Nephron progenitor cell (in vitro differentiated cells): Measurements from ENCODE around the gene EEF1A2.
A peak's percentile ranks its signal among the peaks of the same experiment; 100 is the strongest.

ENCODE experiments used
- DNase-seq: peaks from one replicate; pipeline ENCODE4 v3.0.0; 2021
- H3K27ac Mint-ChIP-seq: 2 replicates; pipeline ENCODE4 v1.8.0; 2021; ENCODE audit warnings: mild to moderate bottlenecking, moderate library complexity, mixed read lengths
- H3K27me3 Mint-ChIP-seq: 2 replicates; pipeline ENCODE4 v1.8.0; 2021; ENCODE audit warnings: mild to moderate bottlenecking, low read depth, mixed read lengths; ENCODE audit not compliant: poor library complexity
- H3K36me3 Mint-ChIP-seq: 2 replicates; pipeline ENCODE4 v1.8.0; 2021; ENCODE audit warnings: low read depth, mixed read lengths
- H3K4me1 Mint-ChIP-seq: 2 replicates; pipeline ENCODE4 v1.8.0; 2021; ENCODE audit warnings: mixed read lengths
- H3K4me3 Mint-ChIP-seq: 2 replicates; pipeline ENCODE4 v1.8.0; 2021; ENCODE audit warnings: mild to moderate bottlenecking, moderate library complexity, mixed read lengths
- H3K9me3 Mint-ChIP-seq: 2 replicates; pipeline ENCODE4 v1.8.0; 2021; ENCODE audit warnings: mild to moderate bottlenecking, moderate library complexity, mixed read lengths
- TF ChIP-seq, protein P1 (sequence below): fragments of 200-600 bp; sonication (generic); IDR thresholded peaks from 2 replicates; pipeline ENCODE4 v1.5.0; 2021; ENCODE audit warnings: antibody characterized with exemption

EEF1A2 gene

DNA sequence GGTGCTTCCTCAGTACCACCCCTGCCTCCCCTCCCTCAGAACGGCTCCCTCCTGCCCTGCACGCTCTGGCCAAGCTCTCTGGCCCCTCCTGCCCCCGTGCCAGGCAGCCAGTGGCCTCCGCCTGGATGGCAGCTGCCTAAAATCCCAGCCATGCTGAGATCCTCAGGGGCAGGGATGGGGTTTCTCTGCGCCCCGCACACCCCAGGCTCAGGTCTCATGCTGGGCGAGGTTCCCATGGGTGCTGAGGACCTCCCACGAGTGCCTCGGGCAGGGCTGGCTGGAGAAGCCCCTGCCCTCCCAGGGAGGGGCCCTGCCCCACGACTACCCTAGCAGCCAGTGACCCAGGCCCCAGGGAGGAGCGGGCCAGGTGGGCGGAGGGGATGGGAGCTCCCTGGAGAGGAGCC lies 35.5 kb upstream of the EEF1A2 start:
- no peak overlapping the region for H3K27ac Mint-ChIP-seq
- H3K4me1 Mint-ChIP-seq, result peaks cover 13% of the 10 kb centered on the region
- H3K9me3 Mint-ChIP-seq, result no peaks in the 10 kb centered on the region
- no peaks in the 10 kb centered on the region for H3K27me3 Mint-ChIP-seq
- no peak overlapping the region for H3K4me3 Mint-ChIP-seq
- TF ChIP-seq, protein P1, sequence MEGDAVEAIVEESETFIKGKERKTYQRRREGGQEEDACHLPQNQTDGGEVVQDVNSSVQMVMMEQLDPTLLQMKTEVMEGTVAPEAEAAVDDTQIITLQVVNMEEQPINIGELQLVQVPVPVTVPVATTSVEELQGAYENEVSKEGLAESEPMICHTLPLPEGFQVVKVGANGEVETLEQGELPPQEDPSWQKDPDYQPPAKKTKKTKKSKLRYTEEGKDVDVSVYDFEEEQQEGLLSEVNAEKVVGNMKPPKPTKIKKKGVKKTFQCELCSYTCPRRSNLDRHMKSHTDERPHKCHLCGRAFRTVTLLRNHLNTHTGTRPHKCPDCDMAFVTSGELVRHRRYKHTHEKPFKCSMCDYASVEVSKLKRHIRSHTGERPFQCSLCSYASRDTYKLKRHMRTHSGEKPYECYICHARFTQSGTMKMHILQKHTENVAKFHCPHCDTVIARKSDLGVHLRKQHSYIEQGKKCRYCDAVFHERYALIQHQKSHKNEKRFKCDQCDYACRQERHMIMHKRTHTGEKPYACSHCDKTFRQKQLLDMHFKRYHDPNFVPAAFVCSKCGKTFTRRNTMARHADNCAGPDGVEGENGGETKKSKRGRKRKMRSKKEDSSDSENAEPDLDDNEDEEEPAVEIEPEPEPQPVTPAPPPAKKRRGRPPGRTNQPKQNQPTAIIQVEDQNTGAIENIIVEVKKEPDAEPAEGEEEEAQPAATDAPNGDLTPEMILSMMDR, result no peak
- no peaks in the 10 kb centered on the region for H3K36me3 Mint-ChIP-seq
- no peak for DNase-seq

DNA sequence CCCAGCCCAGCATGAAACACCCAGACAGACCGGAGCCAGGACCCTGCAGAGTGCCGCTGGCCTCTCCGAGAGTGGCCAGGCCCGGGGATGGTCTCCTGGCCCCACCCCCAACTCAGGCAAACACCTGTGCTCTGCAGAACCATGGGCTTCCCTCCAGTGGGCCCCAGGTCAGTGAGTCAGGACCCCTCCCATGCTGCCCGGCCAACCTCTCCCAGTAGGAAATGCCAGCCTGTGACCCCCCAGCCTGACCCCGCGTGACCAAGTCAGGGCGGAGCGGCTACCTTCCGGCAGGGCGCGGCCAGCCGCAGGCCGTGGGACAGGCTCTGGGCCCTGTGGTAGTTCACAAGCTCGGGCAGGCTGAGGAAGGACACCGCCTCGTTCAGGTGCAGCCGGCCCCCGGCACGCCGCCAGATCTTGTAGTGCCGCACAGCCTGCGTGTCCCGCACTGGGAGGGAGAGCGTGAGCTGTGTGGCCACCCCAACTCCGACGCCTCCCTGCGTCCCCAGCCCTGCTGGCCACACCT lies 35.0 kb upstream of the EEF1A2 start:
- TF ChIP-seq, protein P1, result no peak
- Mint-ChIP-seq H3K9me3 (no peaks in the 10 kb centered on the region), H3K36me3 (no peaks in the 10 kb centered on the region), H3K4me3 (no peak overlapping the region), H3K27ac (no peak overlapping the region), H3K27me3 (no peaks in the 10 kb centered on the region), H3K4me1 (peaks cover 16% of the 10 kb centered on the region)
- DNase-seq, result peak; percentile 13

DNA sequence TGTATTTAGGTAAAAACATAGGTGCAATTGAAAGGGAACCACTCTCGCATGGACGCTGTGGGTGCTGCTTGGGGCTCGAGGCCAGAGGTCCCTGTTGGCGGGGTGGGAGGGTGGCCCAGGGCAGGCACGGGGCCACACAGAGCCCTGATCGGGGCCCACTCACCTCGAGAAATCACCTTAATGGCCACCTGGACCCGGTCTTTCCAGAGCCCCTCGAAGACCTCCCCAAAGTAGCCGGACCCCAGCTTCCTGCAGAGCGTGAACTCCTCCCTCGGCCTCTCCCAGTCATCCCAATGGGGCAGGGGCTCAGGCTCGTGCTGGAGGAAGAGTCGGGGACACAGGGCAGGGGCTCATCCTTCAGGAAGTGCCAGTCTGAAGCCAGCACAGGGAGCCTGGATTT lies 34.5 kb upstream of the EEF1A2 start:
- TF ChIP-seq, protein P1, result no peak
- peaks cover 22% of the 10 kb centered on the region for H3K4me1 Mint-ChIP-seq
- no peak for DNase-seq

DNA sequence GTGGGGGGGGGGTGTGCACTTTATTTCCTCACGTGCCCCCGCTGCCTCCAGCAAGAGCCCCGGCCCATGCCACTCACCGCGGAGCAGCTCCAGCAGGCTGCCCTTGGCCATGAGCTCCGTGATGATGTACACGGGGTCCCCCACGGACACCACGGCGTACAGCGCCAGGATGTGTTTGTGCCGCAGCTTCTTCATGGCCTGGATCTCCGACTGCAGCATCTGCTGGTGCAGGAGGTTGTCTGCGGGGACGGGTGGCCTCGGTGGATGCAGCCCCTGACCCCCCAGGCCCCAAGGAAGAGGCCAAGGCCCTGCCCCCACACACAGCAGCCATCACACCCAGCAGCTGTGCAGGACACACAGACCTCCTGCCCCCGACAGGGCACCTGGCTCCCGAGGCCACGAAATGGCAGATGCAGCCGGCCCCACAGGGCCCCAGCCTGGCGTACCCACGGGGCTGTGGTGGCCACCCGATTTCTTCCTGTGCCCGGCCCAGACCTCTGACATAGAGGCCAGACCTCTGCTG lies 33.6 kb upstream of the EEF1A2 start:
- Mint-ChIP-seq H3K4me3 (no peak overlapping the region), H3K27ac (no peak overlapping the region), H3K27me3 (no peaks in the 10 kb centered on the region), H3K36me3 (no peaks in the 10 kb centered on the region), H3K9me3 (no peaks in the 10 kb centered on the region), H3K4me1 (peaks cover 26% of the 10 kb centered on the region)
- no peak for DNase-seq
- TF ChIP-seq, protein P1, result no peak

More for the DNA sequence above, 34.5 kb upstream of the EEF1A2 start:
- Mint-ChIP-seq H3K27me3 (no peaks in the 10 kb centered on the region), H3K4me3 (no peak overlapping the region), H3K36me3 (no peaks in the 10 kb centered on the region), H3K9me3 (no peaks in the 10 kb centered on the region), H3K27ac (no peak overlapping the region)

DNA sequence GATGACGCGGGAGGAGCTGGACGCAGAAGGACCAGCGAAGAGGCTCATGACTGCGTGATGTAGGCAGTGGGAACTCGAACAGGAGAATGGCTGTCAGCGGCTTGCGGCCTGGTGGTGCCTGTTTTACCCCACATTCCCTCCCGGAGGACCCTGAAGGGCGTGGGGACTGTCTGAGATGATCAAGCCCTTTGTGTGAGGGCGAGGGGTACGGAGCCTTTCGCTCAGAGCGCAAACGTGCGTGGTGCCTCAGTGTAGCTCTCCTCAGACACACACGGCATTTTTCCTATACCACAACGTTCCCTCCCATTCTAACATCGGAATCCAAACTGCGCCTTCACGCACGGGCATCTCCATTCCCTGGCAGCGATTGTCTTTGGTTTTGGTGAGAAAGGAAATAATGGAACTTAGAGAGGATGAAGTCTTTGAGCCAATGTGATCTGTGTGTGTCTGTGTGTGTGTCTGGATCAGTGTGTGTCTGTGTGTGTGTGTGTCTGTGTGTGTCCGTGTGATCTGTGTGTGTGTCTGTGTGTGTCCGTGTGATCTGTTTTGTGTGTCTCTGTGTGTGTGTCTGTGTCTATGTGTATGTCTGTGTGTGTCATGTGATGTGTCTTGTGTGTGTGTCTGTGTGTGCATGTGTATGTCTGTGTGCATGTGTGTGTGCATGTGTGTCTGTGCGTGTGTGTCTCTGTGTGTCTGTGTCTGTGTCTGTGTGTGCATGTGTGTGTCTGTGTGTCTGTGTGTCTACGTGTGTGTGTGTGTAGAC lies 33.0 kb upstream of the EEF1A2 start:
- Mint-ChIP-seq H3K4me1 (peaks cover 30% of the 10 kb centered on the region), H3K27ac (no peak overlapping the region), H3K9me3 (no peaks in the 10 kb centered on the region), H3K4me3 (no peak overlapping the region), H3K27me3 (no peaks in the 10 kb centered on the region), H3K36me3 (no peaks in the 10 kb centered on the region)
- no peak for DNase-seq
- TF ChIP-seq, protein P1, result no peak

DNA sequence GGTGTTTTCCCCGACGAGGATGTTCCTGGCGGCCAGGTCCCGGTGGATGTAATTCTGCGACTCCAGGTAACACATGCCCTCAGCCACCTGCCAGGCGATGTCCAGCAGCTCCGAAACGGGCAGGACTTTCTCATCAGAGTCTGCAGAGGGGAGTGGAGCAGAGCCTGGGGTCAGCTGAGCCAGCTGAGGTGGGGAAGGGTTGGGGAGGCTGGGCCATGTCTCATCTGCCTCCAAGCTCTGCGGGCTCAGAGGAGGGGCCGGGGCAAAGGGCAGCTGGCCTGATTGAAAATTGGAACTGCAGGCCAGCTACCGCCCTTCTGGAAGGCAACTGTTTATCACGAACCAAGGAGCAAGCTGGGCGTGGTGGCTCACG lies 31.9 kb upstream of the EEF1A2 start:
- no peaks in the 10 kb centered on the region for H3K9me3 Mint-ChIP-seq
- DNase-seq, result no peak
- H3K27ac Mint-ChIP-seq, result no peak overlapping the region
- TF ChIP-seq, protein P1, result no peak
- peaks cover 24% of the 10 kb centered on the region for H3K4me1 Mint-ChIP-seq
- no peak overlapping the region for H3K4me3 Mint-ChIP-seq
- H3K36me3 Mint-ChIP-seq, result no peaks in the 10 kb centered on the region
- H3K27me3 Mint-ChIP-seq, result no peaks in the 10 kb centered on the region
